ENCODE data around the gene THTPA.

GRCh38 chr14:23547924-23548323, 8.1 kb upstream of the THTPA start:
- TF ChIP-seq, protein P1, sequence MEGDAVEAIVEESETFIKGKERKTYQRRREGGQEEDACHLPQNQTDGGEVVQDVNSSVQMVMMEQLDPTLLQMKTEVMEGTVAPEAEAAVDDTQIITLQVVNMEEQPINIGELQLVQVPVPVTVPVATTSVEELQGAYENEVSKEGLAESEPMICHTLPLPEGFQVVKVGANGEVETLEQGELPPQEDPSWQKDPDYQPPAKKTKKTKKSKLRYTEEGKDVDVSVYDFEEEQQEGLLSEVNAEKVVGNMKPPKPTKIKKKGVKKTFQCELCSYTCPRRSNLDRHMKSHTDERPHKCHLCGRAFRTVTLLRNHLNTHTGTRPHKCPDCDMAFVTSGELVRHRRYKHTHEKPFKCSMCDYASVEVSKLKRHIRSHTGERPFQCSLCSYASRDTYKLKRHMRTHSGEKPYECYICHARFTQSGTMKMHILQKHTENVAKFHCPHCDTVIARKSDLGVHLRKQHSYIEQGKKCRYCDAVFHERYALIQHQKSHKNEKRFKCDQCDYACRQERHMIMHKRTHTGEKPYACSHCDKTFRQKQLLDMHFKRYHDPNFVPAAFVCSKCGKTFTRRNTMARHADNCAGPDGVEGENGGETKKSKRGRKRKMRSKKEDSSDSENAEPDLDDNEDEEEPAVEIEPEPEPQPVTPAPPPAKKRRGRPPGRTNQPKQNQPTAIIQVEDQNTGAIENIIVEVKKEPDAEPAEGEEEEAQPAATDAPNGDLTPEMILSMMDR (IDR thresholded peaks at IDR 0.05): no peak
- no peak for TF ChIP-seq EZH2 (IDR thresholded peaks at IDR 0.05)

All from neural progenitor cell (in vitro differentiated cells).